ENCODE measurements around the gene LCTL. TPM values are rescaled to one million over a fixed set of nuclear protein-coding genes. Genes with fewer than 3 reads are reported as not detected.
A peak's percentile ranks its signal among the peaks of the same experiment; 100 is the strongest.

The LCTL gene
- total and polyA plus RNA-seq, 2 of the 8 experiments (the other 6 are each of a cell fraction or from before 2014, with no cell fraction given), result 5.5 to 6.2 TPM

DNA sequence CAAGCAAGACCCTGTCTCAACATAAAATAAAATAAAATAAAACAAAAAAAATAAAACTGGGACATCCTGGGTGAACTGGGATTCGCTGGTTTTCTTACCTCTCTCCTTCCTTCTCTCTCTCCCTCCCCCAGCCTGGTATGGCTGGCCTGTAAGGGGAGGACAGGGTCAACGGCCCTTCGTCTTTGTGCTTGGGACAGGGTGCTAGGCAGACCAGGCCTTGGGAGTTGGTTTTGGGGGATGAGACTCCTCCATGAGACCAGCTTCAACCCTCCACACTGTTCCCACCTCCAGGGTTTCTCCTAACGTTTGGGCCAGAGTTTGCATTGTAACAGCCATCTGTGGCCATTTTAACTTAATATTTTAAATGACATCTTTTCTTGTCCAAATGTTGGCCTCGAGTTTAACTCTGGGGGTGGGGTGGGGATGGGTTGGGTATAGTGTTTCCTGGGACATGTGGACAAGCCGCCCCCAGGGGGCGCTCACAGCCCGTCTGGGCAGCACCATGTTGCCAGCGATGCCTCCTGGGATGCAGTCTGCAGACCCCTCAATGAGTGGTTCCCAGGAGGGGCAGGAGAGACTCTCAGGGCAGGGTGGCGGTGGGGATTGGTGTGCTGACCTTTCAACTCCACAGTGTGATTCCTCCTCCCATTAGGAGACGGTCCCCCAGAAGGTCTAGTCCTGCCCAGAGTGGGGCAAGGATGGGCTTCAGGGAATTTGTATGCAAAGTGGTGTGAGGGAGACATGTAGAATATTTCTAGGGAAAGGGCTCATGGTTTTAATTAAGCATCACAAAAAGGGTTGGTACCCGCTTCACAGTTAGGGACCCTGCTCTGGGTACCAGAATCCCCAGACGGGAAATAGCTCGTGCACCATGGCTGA is 37.7 kb upstream of the LCTL start:
- H2BK15ac ChIP-seq (ENCODE audit: low read length), result 0 out of 2 replicates have a peak overlapping the region, but pooled peaks have one; percentile 9
- POLR2A ChIA-PET (ENCODE audit: partially characterized antibody), result no interaction called here
- no peaks in the 10 kb centered on the region for H3K27me3 ChIP-seq (replicated peaks in 1 of 4; ENCODE audit: control insufficient read depth in 3 of 4, extremely low read depth in 1 of 4, insufficient read depth in 3 of 4, low read length in 3 of 4)
- H3K79me2 ChIP-seq (ENCODE audit: control insufficient read depth in 1 of 2, insufficient read depth in 2 of 2, low read length in 2 of 2), result no peaks in the 10 kb centered on the region
- H3K18ac ChIP-seq (ENCODE audit: extremely low read depth, low read length), result no peak overlapping the region; the same call in 1 of the 2 replicates
- FAIRE-seq (no peak), DNase-seq (ENCODE audit: low read depth in 1 of 2, low spot score in 2 of 2) (peak; percentile 67 to 91)
- peak overlapping the region; percentile 75; the same call in 1 of the 2 replicates for H2AFZ ChIP-seq (ENCODE audit: low read length)
- H3K14ac ChIP-seq (ENCODE audit: insufficient read length), result no peak overlapping the region
- no peak overlapping the region for H4K8ac ChIP-seq (ENCODE audit: extremely low read depth, insufficient read depth, low read length)
- no peak overlapping the region for H4K91ac ChIP-seq (replicated peaks; ENCODE audit: insufficient read length, low read length)
- CTCF ChIA-PET (ENCODE audit: partially characterized antibody), result interaction anchor here (0.6 to 22.4 kb wide), 22 partner anchors 9 to 293 kb away, joined by 3 to 361 read pairs (median 4); partner anchors contain the start of gene SMAD6
- no peaks in the 10 kb centered on the region for H3K23me2 ChIP-seq (ENCODE audit: low read depth, low read length)
- no peak overlapping the region; the same call in 1 of the 2 replicates for H2BK12ac ChIP-seq (ENCODE audit: low read depth, low read length)
- H2BK20ac ChIP-seq (ENCODE audit: low read length), result no peak overlapping the region
- no peaks in the 10 kb centered on the region for H3K4me1 ChIP-seq (replicated peaks in 1 of 4; ENCODE audit: control insufficient read depth in 3 of 4, insufficient read depth in 4 of 4, low read length in 3 of 4)
- H2BK5ac ChIP-seq (ENCODE audit: low read depth, low read length), result no peak overlapping the region
- H3K23ac ChIP-seq (ENCODE audit: insufficient read length), result no peak overlapping the region
- no peak overlapping the region for H2BK120ac ChIP-seq (replicated peaks; ENCODE audit: low read depth, low read length)
- no peaks in the 10 kb centered on the region for H3K9me3 ChIP-seq (ENCODE audit: insufficient read depth in 2 of 2, low read depth in 1 of 2, low read length in 1 of 2)
- 47% methylated on average over 14 of the region's 14 CpGs; no CpG with 5 or more reads in 1 of the 2 experiments for WGBS, 2 experiments (ENCODE audit: extremely low coverage in 1 of 2, insufficient coverage in 1 of 2, insufficient read length in 1 of 2, insufficient replicate concordance in 2 of 2, low coverage in 1 of 2, low lambda C conversion rate in 2 of 2, missing lambda C conversion rate in 1 of 2)
- H3K79me1 ChIP-seq (ENCODE audit: low read depth, low read length), result no peaks in the 10 kb centered on the region
- H3K56ac ChIP-seq (replicated peaks; ENCODE audit: insufficient read length, low read depth, low read length), result no peak overlapping the region
- no peaks in the 10 kb centered on the region for H3K36me3 ChIP-seq (ENCODE audit: control insufficient read depth in 2 of 4, insufficient read depth in 4 of 4, low read length in 3 of 4)
- H3K4me3 ChIP-seq (ENCODE audit: extremely low read depth in 1 of 4, insufficient read depth in 2 of 4, low read depth in 3 of 4, low read length in 4 of 4), result no peak overlapping the region
- H4K20me1 ChIP-seq (replicated peaks in 1 of 2; ENCODE audit: control insufficient read depth in 1 of 2, insufficient read depth in 2 of 2, low read length in 2 of 2), result no peaks in the 10 kb centered on the region
- H3K9ac ChIP-seq (replicated peaks in 1 of 4; ENCODE audit: extremely low read depth in 1 of 4, low read depth in 3 of 4, low read length in 3 of 4), result no peak overlapping the region
- no peak overlapping the region for H3K4me2 ChIP-seq (ENCODE audit: insufficient read depth in 1 of 2, low read depth in 2 of 2, low read length in 2 of 2)
- H3K4ac ChIP-seq (replicated peaks; ENCODE audit: insufficient read length, low read depth, low read length), result no peak overlapping the region
- no peak overlapping the region for H3K27ac ChIP-seq (ENCODE audit: low read depth, low read length)
- no peak overlapping the region for H2AK5ac ChIP-seq (ENCODE audit: low read depth, low read length)
- peak overlapping the region; percentile 39 for H4K5ac ChIP-seq (ENCODE audit: insufficient read length, low read depth, low read length)
- TF ChIP-seq TCF12 (IDR thresholded peaks at IDR 0.05; ENCODE audit: low read depth, low read length) (no peak), SRF (IDR thresholded peaks at IDR 0.05; ENCODE audit: low read depth, low read length) (no peak), YY1 (IDR thresholded peaks at IDR 0.05; ENCODE audit: low read depth, low read length) (peak; percentile 72), GABPA (IDR thresholded peaks at IDR 0.05; ENCODE audit: borderline replicate concordance, insufficient read depth, low read length) (no peak), RAD21 (IDR thresholded peaks at IDR 0.05 in 1 of 2, conservative IDR thresholded peaks at IDR 0.05 in 1 of 2; ENCODE audit: low read depth in 2 of 2, low read length in 2 of 2) (peak; percentile 94 to 95)
- TF ChIP-seq, protein P1, sequence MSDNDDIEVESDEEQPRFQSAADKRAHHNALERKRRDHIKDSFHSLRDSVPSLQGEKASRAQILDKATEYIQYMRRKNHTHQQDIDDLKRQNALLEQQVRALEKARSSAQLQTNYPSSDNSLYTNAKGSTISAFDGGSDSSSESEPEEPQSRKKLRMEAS (IDR thresholded peaks at IDR 0.05), result peak; percentile 42; the same call in 1 of the 2 replicates
- TF ChIP-seq, protein P2, sequence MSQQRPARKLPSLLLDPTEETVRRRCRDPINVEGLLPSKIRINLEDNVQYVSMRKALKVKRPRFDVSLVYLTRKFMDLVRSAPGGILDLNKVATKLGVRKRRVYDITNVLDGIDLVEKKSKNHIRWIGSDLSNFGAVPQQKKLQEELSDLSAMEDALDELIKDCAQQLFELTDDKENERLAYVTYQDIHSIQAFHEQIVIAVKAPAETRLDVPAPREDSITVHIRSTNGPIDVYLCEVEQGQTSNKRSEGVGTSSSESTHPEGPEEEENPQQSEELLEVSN (IDR thresholded peaks at IDR 0.05), result no peak

All from H1 (cell line).